Measurements from ENCODE around the gene UQCR10.

DNA sequence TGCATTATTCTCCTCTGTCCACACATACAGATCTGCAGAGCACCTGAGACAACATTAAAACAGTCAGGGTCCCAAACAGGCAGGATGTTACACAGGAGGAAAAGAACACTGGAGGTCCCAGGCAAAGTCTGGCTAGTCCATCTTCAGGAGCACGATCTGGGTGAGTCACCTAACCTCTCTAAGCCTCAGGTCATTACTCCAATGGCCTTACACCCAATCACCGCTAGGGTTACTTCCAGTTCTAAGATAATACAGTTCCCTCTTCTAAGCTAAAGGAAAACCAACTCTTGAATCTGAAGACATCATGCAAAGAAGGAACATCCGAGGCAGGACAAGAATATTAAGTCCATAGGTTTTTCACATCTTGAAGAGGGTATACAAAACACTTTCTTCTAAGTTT, 46.4 kb downstream of the UQCR10 start:
- TF ChIP-seq, protein P1, sequence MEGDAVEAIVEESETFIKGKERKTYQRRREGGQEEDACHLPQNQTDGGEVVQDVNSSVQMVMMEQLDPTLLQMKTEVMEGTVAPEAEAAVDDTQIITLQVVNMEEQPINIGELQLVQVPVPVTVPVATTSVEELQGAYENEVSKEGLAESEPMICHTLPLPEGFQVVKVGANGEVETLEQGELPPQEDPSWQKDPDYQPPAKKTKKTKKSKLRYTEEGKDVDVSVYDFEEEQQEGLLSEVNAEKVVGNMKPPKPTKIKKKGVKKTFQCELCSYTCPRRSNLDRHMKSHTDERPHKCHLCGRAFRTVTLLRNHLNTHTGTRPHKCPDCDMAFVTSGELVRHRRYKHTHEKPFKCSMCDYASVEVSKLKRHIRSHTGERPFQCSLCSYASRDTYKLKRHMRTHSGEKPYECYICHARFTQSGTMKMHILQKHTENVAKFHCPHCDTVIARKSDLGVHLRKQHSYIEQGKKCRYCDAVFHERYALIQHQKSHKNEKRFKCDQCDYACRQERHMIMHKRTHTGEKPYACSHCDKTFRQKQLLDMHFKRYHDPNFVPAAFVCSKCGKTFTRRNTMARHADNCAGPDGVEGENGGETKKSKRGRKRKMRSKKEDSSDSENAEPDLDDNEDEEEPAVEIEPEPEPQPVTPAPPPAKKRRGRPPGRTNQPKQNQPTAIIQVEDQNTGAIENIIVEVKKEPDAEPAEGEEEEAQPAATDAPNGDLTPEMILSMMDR (IDR thresholded peaks at IDR 0.05; ENCODE audit: poor library complexity, severe bottlenecking) = no peak
- no peak for TF ChIP-seq TAF1 (IDR thresholded peaks at IDR 0.05; ENCODE audit: low read depth)

All from neural cell (in vitro differentiated cells).